ENCODE measurements around the gene IGF1R. TPM values are rescaled to one million over a fixed set of nuclear protein-coding genes. Genes with fewer than 3 reads are reported as not detected.

Gene IGF1R
- total RNA-seq, 5 donors from 2014 or later (not counting 1 experiment from before 2014, with no cell fraction given) = 40.3 to 97.2 (median 79.4) TPM

DNA sequence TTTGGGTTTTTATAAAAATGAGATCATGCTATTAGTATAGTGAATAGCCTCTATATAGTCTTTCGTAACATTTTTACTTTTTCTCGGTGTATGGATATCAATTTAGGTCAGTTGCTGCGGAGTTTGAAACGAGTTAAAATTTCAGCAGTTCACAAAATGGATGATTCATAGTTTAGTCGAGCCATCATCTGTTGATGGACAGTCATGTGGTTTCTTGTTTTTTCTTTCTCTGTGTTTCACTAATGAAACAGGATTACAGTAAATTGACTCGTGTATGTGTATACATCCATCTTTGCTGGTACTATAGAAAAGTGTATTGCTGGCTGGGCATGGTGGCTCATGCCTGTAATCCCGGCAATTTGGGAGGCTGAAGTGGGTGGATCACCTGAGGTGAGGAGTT, 106.8 kb downstream of the IGF1R start:
- ChIA-PET CTCF (no interaction called here), POLR2A (no interaction called here)
- WGBS (ENCODE audit: insufficient coverage) = no CpG with 5 or more reads among the region's 7 CpGs
- H3K9me3 Mint-ChIP-seq = no peaks in the 10 kb centered on the region
- H3K9me3 ChIP-seq = no peaks in the 10 kb centered on the region
- H3K4me3 Mint-ChIP-seq = no peak overlapping the region
- ATAC-seq (replicated peaks in 1 of 4) = no peak
- no peak overlapping the region for H3K4me3 ChIP-seq (ENCODE audit: control insufficient read depth in 1 of 2, extremely low read depth in 1 of 2, low read length in 1 of 2)
- H3K4me1 ChIP-seq (ENCODE audit: control insufficient read depth in 1 of 2, extremely low read depth in 1 of 2, insufficient read depth in 2 of 2, low read length in 2 of 2) = no peaks in the 10 kb centered on the region
- no peak overlapping the region for H3K27ac ChIP-seq (ENCODE audit: low read length)
- H3K27ac Mint-ChIP-seq = no peak overlapping the region
- no peaks in the 10 kb centered on the region for H3K27me3 ChIP-seq (replicated peaks in 1 of 2; ENCODE audit: control insufficient read depth in 2 of 2, extremely low read depth in 1 of 2, insufficient read depth in 2 of 2, low read length in 1 of 2)
- no peaks in the 10 kb centered on the region for H3K27me3 Mint-ChIP-seq
- DNase-seq = no peak
- H3K4me1 Mint-ChIP-seq = peaks cover 36 to 55% (median 42%) of the 10 kb centered on the region in 3 donors
- no peaks in the 10 kb centered on the region for H3K36me3 ChIP-seq (ENCODE audit: control insufficient read depth in 2 of 2, extremely low read depth in 1 of 2, insufficient read depth in 1 of 2, low read length in 1 of 2)
- H3K36me3 Mint-ChIP-seq = no peaks in the 10 kb centered on the region

DNA sequence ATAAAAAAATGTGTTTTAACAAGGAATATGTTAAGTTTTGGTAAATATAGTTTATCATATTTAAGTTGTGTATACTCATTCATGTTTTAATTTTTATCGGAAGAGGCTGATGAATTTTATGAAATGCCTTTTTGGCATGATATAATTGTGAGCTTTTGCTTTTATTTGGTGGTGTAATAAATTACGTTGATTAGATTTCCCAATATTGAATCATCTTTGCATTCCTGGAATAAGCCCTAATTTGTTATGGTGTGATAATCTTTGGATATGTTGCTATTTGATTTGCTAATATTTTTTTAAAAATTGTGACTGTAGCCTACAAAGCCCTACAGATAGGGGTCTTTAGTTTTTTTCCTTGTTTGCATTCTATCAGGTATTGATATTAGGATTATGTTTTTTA, 107.4 kb downstream of the IGF1R start:
- ChIA-PET CTCF (interaction anchor here in 1 of 2 donors (0.7 kb wide), 1 partner anchor 50 kb away, joined by 5 read pairs; no protein-coding TSS in a partner anchor), POLR2A (no interaction called here)
- no CpG with 5 or more reads among the region's 2 CpGs for WGBS (ENCODE audit: insufficient coverage)
- no peak for DNase-seq
- Histone ChIP-seq H3K4me1 (ENCODE audit: control insufficient read depth in 1 of 2, extremely low read depth in 1 of 2, insufficient read depth in 2 of 2, low read length in 2 of 2) (no peaks in the 10 kb centered on the region), H3K4me3 (ENCODE audit: control insufficient read depth in 1 of 2, extremely low read depth in 1 of 2, low read length in 1 of 2) (no peak overlapping the region), H3K27ac (ENCODE audit: low read length) (no peak overlapping the region), H3K27me3 (replicated peaks in 1 of 2; ENCODE audit: control insufficient read depth in 2 of 2, extremely low read depth in 1 of 2, insufficient read depth in 2 of 2, low read length in 1 of 2) (no peaks in the 10 kb centered on the region), H3K9me3 (no peaks in the 10 kb centered on the region), H3K36me3 (ENCODE audit: control insufficient read depth in 2 of 2, extremely low read depth in 1 of 2, insufficient read depth in 1 of 2, low read length in 1 of 2) (no peaks in the 10 kb centered on the region)
- Mint-ChIP-seq H3K4me1 (peaks cover 37 to 59% (median 46%) of the 10 kb centered on the region in 3 donors), H3K36me3 (no peaks in the 10 kb centered on the region), H3K4me3 (no peak overlapping the region), H3K9me3 (no peaks in the 10 kb centered on the region), H3K27ac (no peak overlapping the region), H3K27me3 (no peaks in the 10 kb centered on the region)
- ATAC-seq (replicated peaks in 1 of 4) = no peak

DNA sequence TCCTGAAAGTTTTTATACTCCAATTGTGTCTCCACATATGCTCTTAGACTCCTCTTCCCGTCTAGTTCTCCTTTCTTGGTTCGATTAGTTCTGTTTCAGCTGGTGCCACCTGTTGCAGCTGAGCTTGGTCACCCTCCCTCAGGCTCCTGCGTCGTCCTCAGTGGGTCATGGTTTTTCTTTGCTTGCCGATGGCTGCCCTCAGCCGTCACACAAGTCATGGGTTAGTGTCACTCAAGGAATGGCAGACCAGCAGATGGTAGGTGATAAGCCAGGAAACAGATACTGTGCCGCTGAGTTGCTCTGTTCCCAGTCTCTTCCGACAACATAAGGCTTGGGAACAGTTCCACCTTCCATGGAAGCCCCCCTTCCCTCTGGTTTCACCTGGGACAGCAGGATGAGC, 109.9 kb downstream of the IGF1R start:
- no peak overlapping the region for H3K4me3 Mint-ChIP-seq
- H3K36me3 Mint-ChIP-seq = no peaks in the 10 kb centered on the region
- CTCF ChIA-PET = interaction anchor here in 1 of 2 donors (0.7 kb wide), 1 partner anchor 17 kb away, joined by 6 read pairs; no protein-coding TSS in a partner anchor
- Histone ChIP-seq H3K4me1 (ENCODE audit: control insufficient read depth in 1 of 2, extremely low read depth in 1 of 2, insufficient read depth in 2 of 2, low read length in 2 of 2) (peaks cover 0 to 2% of the 10 kb centered on the region in 2 experiments), H3K9me3 (no peaks in the 10 kb centered on the region), H3K27ac (ENCODE audit: low read length) (no peak overlapping the region), H3K27me3 (replicated peaks in 1 of 2; ENCODE audit: control insufficient read depth in 2 of 2, extremely low read depth in 1 of 2, insufficient read depth in 2 of 2, low read length in 1 of 2) (no peaks in the 10 kb centered on the region), H3K4me3 (ENCODE audit: control insufficient read depth in 1 of 2, extremely low read depth in 1 of 2, low read length in 1 of 2) (no peak overlapping the region), H3K36me3 (ENCODE audit: control insufficient read depth in 2 of 2, extremely low read depth in 1 of 2, insufficient read depth in 1 of 2, low read length in 1 of 2) (no peaks in the 10 kb centered on the region)
- DNase-seq (no peak), ATAC-seq (replicated peaks in 1 of 4) (no peak)
- 72% methylated on average over 8 of the region's 8 CpGs for WGBS (ENCODE audit: insufficient coverage)
- H3K4me1 Mint-ChIP-seq = peaks cover 47 to 65% (median 51%) of the 10 kb centered on the region in 3 donors
- no peaks in the 10 kb centered on the region for H3K27me3 Mint-ChIP-seq
- POLR2A ChIA-PET = interaction anchor here in 1 of 2 donors (0.5 kb wide), 1 partner anchor 235 kb away, joined by 3 read pairs; no protein-coding TSS in a partner anchor
- H3K27ac Mint-ChIP-seq = no peak overlapping the region
- no peaks in the 10 kb centered on the region for H3K9me3 Mint-ChIP-seq

DNA sequence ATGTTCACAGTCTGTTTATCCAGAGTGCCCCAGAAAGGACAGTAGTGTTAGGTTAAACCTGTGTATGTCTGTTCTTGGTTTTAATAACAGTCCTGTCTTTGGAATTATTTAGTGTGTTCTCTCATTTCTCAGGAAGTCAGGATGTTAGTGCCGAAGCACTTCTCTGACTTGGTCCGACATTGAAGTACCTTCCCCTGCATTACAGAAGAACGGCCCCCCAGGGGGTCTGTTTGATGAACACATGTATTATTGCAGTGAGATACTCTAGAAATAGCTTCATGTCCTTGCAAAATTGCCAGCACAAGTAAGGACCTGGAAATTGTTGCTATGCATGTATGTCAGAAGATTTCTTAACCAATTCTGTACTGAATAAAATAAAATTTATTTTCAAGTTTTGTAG, 110.9 kb downstream of the IGF1R start:
- H3K4me1 Mint-ChIP-seq = peaks cover 42 to 59% (median 50%) of the 10 kb centered on the region in 3 donors
- Histone ChIP-seq H3K9me3 (no peaks in the 10 kb centered on the region), H3K27me3 (replicated peaks in 1 of 2; ENCODE audit: control insufficient read depth in 2 of 2, extremely low read depth in 1 of 2, insufficient read depth in 2 of 2, low read length in 1 of 2) (no peaks in the 10 kb centered on the region), H3K4me1 (ENCODE audit: control insufficient read depth in 1 of 2, extremely low read depth in 1 of 2, insufficient read depth in 2 of 2, low read length in 2 of 2) (peaks cover 0 to 2% of the 10 kb centered on the region in 2 experiments), H3K36me3 (ENCODE audit: control insufficient read depth in 2 of 2, extremely low read depth in 1 of 2, insufficient read depth in 1 of 2, low read length in 1 of 2) (no peaks in the 10 kb centered on the region), H3K4me3 (ENCODE audit: control insufficient read depth in 1 of 2, extremely low read depth in 1 of 2, low read length in 1 of 2) (no peak overlapping the region), H3K27ac (ENCODE audit: low read length) (no peak overlapping the region)
- ATAC-seq (replicated peaks in 1 of 4) (no peak), DNase-seq (no peak)
- ChIA-PET CTCF (no interaction called here), POLR2A (no interaction called here)
- no peak overlapping the region for H3K4me3 Mint-ChIP-seq
- WGBS (ENCODE audit: insufficient coverage) = no CpG with 5 or more reads among the region's 3 CpGs
- H3K36me3 Mint-ChIP-seq = no peaks in the 10 kb centered on the region
- H3K9me3 Mint-ChIP-seq = no peaks in the 10 kb centered on the region
- H3K27ac Mint-ChIP-seq = no peak overlapping the region
- H3K27me3 Mint-ChIP-seq = no peaks in the 10 kb centered on the region

DNA sequence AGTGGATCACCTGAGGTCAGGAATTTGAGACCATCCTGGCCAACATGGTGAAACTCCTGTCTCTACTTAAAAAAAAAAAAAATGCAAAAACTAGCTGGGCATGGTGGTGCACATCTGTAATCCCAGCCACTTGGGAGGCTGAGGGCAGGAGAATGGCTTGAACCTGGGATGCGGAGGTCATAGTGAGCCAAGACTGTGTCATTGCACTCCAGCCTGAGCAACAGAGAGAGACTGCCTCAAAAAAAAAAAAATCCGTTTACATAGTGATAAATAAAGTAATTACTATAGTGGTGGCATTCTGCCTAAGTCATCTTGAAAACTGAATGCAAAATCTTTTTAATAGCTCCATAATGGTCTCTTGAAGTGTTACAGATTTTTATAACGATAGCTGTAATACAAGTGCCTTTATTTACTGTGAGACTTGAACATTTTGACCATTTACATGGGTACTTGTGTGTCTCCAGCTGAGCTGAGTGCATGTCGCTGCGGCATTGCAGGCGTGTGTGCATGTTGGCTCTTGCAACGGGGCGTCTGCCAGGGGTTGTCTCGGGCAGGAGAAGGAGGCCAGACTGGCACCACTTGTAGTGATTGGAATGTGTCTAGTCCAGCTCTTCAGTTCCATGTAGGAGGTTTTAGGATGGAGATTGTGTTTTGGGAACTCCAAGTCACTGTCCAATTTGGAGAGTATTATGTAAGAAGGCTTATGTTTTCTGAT, 111.9 kb downstream of the IGF1R start:
- no peaks in the 10 kb centered on the region for H3K9me3 Mint-ChIP-seq
- DNase-seq (no peak), ATAC-seq (replicated peaks in 1 of 4) (no peak)
- peaks cover 0 to 2% of the 10 kb centered on the region in 2 experiments for H3K4me1 ChIP-seq (ENCODE audit: control insufficient read depth in 1 of 2, extremely low read depth in 1 of 2, insufficient read depth in 2 of 2, low read length in 2 of 2)
- no peak overlapping the region for H3K27ac ChIP-seq (ENCODE audit: low read length)
- H3K9me3 ChIP-seq = no peaks in the 10 kb centered on the region
- ChIA-PET POLR2A (no interaction called here), CTCF (interaction anchor here in 1 of 2 donors (0.6 kb wide), 1 partner anchor 8 kb away, joined by 5 read pairs; no protein-coding TSS in a partner anchor)
- H3K4me3 ChIP-seq (ENCODE audit: control insufficient read depth in 1 of 2, extremely low read depth in 1 of 2, low read length in 1 of 2) = no peak overlapping the region
- no peaks in the 10 kb centered on the region for H3K27me3 ChIP-seq (replicated peaks in 1 of 2; ENCODE audit: control insufficient read depth in 2 of 2, extremely low read depth in 1 of 2, insufficient read depth in 2 of 2, low read length in 1 of 2)
- H3K27me3 Mint-ChIP-seq = no peaks in the 10 kb centered on the region
- H3K27ac Mint-ChIP-seq = no peak overlapping the region
- H3K4me3 Mint-ChIP-seq = no peak overlapping the region
- H3K36me3 Mint-ChIP-seq = no peaks in the 10 kb centered on the region
- no peaks in the 10 kb centered on the region for H3K36me3 ChIP-seq (ENCODE audit: control insufficient read depth in 2 of 2, extremely low read depth in 1 of 2, insufficient read depth in 1 of 2, low read length in 1 of 2)
- 93% methylated on average over 7 of the region's 9 CpGs for WGBS (ENCODE audit: insufficient coverage)
- peaks cover 45 to 53% (median 47%) of the 10 kb centered on the region in 3 donors for H3K4me1 Mint-ChIP-seq

DNA sequence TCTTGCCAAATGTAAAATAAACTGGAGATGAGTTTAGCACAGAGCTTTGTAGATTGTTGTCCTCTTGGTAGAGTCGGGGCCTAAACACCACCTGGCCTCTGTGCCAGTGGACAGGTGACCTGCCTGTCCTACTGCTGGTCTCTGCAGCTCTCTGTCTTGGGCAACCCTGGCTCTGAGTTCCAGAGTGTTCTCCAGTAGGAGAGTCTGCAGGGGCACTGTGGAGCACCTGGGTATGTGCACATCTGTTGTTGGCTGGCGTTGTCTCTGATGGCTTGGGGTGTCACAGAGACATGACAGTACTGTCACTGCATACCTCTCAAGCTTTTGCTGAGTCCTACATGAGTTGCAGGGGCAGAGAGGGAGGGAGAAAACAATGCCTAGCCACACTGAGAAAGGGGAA, 112.6 kb downstream of the IGF1R start:
- Mint-ChIP-seq H3K4me1 (peaks cover 48 to 56% (median 54%) of the 10 kb centered on the region in 3 donors), H3K4me3 (no peak overlapping the region), H3K36me3 (peaks cover 3% of the 10 kb centered on the region), H3K9me3 (no peaks in the 10 kb centered on the region), H3K27me3 (no peaks in the 10 kb centered on the region), H3K27ac (no peak overlapping the region)
- Histone ChIP-seq H3K27me3 (replicated peaks in 1 of 2; ENCODE audit: control insufficient read depth in 2 of 2, extremely low read depth in 1 of 2, insufficient read depth in 2 of 2, low read length in 1 of 2) (no peaks in the 10 kb centered on the region), H3K27ac (ENCODE audit: low read length) (no peak overlapping the region), H3K9me3 (no peaks in the 10 kb centered on the region), H3K4me3 (ENCODE audit: control insufficient read depth in 1 of 2, extremely low read depth in 1 of 2, low read length in 1 of 2) (no peak overlapping the region), H3K36me3 (ENCODE audit: control insufficient read depth in 2 of 2, extremely low read depth in 1 of 2, insufficient read depth in 1 of 2, low read length in 1 of 2) (no peaks in the 10 kb centered on the region), H3K4me1 (ENCODE audit: control insufficient read depth in 1 of 2, extremely low read depth in 1 of 2, insufficient read depth in 2 of 2, low read length in 2 of 2) (peaks cover 0 to 2% of the 10 kb centered on the region in 2 experiments)
- ATAC-seq (replicated peaks in 1 of 4) (peak in 1 of 4 experiments; percentile 19), DNase-seq (no peak)
- ChIA-PET POLR2A (no interaction called here), CTCF (no interaction called here)
- 75% methylated on average over 2 of the region's 2 CpGs for WGBS (ENCODE audit: insufficient coverage)
